NCI-H2029 (cell line): Measurements from ENCODE around the gene C6orf15.

Experiments used
- DNase-seq: peaks from one replicate; lab custom pipeline; 2025; lab: John Stamatoyannopoulos, UW

Gene C6orf15

GRCh38 chr6:31130751-31131150 is 18.4 kb upstream of the C6orf15 start:
- no peak for DNase-seq

- DNase-seq = peak; percentile 42
Observed at GRCh38 chr6:31129130-31129529, 16.8 kb upstream of the C6orf15 start.

DNA sequence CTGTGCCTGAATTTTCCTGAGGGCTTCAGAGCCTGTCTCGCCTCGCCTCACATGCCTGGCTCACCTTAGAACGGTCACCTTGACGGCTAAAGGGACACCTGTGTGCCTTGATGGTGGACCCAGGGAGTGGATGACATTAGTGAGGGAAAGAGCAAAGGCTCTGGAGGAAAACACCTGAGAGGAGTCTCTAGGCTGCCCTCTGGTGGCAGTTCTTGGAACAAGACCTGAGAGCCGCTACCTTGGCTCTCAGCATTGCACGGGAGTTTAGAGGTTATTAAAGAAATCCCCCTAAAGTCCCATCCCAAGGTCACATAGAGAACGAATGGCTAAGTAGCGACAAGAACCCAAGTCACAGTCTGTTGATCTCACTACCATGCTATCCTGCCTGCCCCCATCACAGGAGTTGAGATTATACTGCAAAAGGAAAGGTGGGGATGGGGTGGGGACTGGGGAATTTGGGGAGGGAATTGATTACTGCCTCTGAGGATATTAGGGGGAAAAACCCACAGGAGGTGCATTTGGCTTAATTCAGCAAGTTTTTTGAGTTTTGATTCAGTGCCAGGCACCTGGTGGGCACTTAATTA is 15.8 kb upstream of the C6orf15 start:
- DNase-seq = peak; percentile 58

DNA sequence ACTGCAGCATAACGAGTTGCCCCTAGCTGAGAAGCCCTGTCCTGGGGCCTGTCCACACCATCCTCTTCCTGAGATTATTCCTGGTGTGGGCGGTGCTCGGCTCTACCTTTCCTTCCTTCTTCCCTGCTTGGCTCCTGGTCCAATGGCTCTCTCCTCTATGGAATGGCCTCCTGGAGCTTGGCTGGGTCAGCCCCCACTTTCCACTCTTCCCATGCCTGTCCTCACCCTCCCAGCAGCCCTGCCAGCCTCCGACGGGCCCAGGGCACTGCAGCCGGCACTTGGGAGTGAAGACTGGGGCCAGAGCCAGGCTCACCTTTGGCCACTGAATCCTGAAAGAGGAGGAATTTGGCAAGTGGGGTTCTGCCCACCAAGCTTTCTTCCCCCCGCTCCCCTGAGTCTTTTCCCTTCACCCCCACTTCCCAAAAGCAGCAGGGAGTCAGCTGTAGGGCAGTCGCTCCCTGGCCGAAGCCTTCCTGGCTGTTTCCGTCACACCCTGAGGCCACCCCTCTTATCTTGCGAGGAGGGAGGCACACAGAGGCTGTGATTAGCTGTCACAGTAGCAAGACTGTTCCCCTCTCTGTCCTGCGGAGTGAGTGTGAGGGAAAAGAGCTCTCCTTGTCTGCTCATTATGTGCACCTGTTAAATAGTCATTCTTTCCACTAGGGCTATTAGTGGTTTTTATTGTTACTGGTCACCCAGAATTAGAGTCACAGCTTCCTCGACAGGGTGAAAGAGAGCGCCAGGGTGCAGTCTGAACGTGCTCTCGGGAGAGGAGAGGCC is 14.2 kb upstream of the C6orf15 start:
- DNase-seq = no peak

DNA sequence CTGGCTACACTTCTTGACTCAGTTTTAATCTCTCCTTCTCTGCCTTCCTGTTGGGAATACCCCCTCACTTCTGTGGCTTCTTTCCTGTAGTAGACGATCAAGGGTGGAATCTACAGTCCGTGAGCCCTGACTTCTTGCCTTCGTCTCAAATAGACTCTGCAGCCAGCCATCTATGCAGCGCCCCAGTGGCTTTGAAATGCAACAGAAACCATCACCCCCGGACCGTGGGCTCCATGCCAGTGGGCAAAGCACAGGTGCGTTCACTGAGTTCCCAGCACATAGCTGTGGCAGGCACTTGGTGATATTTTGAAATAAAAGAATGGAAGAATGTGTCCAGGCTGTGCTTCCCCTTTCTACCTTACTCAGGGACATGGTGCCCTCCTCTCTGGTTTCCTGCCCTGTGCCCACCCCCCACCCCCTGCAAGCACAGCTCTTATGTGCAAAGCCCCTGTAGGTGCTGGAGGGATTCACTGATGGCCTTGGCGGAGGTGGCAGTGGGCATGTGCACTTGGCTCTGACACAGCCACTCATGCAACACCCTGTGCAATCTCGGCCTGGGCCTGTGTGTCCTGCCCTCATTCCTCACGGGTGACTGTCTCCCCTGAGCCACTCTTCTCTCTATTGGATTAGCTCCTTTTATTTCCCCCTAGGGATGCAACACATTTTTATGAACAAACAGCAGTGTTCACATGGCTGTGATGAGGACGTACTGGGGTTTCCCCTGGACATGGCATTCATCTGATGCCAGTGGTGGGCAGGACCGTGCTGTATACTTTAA is 13.4 kb upstream of the C6orf15 start:
- DNase-seq = no peak

DNA sequence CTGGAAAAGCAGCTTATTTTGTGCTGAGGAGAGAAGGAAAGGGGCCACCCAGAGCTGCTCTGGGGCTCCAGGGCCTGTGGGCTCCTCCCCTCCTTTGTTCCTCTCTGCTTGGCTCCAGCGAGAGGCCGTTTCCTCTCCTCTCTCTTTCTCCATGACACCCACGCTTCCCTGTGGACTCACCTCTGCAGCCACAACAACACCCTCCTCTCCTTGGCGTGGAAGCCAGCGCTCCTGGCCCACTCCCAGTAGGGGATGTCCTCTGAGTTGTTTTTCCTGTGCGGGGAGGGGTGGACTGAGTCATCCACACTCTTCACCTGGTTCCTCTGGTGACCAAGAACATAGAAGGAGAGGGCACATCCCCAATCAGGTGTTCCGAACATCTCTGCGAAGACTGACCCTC is 12.8 kb upstream of the C6orf15 start:
- DNase-seq = peak; percentile 32

- no peak for DNase-seq
Observed at GRCh38 chr6:31122791-31123706, 10.7 kb upstream of the C6orf15 start.

DNA sequence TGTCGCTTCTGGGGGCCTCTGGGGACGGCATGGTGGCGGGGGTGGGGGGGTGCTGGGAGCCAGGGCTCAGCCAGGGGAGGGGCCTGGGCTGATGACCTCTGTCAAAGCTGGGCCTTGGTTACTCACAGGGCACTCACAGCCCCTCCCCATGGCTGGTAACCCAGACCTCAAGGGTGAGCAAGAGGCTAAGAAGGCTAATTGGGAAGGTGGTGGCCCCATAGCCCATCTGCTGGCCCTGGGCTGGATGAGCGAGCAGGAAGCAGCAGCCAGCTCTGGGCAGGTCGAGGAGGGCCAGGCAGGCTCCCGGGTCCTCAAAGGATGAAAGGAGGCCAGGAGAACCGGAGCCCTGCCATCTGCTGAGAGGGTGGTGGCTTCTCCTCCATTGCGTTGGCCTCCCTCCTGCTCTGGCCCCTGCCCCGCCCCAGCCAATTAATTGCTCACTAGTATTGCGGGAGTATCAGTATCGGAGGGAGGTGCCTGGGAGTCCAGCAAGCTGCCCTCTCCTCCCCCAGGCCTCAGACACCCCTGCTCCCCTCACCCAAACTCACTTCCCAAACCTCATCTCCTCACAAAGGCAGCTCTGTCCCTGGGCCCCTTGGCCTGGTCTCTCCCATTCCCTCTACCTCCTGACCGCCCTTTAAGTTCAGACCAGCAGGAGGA is 8.9 kb upstream of the C6orf15 start:
- DNase-seq = no peak

DNA sequence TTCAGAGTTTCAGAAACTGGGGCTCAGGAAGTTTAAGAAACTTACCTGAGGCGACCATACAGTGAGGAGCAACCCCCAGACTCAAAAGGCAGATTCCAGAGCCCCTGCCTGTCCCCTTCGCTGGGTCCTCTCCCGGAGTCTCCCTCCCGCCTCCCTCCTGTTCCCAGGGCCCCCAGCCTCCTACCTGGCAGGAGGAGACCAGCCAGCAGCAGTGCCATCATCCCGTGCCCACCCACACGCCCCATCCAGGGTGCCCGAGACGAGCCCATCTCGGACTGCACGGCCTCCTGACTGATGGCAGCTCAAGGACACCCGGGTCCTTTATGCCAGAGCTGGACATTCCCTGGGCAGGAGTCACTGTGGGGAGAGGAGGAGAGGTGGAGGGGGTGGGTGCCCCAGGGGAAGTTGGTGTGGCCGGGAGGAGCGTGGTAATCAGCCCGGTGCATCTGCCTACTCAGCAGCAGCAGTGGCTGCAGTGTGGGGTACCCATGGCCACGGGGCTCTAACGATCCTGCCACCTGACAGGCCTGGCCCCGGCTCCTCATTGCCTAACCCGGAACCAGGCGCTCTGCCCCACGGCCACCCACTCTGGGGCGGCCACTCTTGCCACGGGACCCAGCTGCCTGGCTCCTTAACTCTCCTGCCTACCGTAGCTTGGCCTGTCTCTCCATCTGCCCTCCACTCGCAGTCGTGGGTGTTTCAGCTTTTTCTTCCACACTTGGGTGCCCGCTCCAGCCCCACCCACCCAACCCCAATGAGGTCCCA is 8.0 kb upstream of the C6orf15 start, which contains the start of gene CDSN:
Gene CDSN, minus strand, starts transcription at position 296 of the 765 bp plus-strand sequence. Its CDS starts 27 bp downstream, at position 269.
- no peak for DNase-seq

DNA sequence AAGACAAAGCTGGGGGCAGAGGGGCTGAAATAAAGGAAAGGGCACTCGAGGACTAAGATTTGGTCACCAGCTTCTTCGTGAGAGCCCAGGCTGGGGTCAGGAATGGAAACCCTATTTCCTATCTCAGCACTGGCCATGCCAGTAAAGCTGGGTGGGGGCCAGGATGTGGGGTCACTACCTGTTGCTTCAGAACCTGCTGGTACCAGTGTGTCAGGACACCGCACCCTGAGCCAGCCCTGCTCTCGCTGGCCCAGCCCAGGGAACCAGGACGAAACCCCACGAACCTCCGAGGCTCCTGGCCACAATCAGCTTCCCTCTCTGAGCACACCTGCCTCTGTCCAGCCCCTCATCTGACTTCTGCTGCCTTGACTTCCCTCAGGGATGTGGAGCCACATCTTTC is 5.8 kb upstream of the C6orf15 start:
- no peak for DNase-seq

GRCh38 chr6:31116661-31117385 is 4.4 kb upstream of the C6orf15 start:
- no peak for DNase-seq

- DNase-seq = no peak
Observed at GRCh38 chr6:31115941-31116560, 3.7 kb upstream of the C6orf15 start.

GRCh38 chr6:31114970-31115849 is 2.8 kb upstream of the C6orf15 start:
- DNase-seq = no peak

GRCh38 chr6:31114541-31114878 is 2.1 kb upstream of the C6orf15 start, which contains the start of gene PSORS1C1:
TSS of gene PSORS1C1 (plus strand) at chr6:31114800. CDS start at chr6:31129633, 14,833 bp downstream.
- DNase-seq = no peak

DNA sequence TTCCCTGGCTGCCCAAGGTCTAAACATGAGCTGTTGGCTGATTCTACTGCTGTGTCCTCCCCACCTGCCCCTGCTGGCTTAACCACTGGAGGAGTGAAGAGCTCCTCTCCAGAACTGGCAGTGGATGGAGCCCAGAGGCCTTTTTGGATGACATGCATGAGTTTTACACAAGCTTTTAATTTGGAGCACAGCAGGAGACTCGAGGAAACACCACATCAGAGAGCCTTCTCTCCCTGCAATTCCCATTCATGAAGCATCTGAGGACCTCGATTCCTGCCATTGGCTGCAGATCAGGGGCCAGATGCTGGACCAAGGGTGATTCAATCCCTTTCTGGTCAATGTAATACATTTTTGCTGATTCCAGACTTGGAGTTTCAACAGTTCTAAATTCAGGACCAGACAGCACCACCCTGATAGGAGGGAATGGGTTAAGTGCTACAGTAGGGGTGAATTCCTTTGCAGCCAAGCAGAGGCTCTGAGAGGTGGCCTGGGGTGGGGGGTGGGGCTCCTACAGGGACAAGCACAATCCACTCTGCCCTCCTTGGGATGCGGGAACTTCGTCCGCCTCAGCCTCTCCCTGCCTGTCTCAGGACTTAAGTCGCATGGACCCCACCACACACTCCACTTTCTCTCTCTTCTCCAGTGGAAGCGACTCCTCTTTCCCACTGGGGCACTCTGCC is 1.6 kb upstream of the C6orf15 start:
- no peak for DNase-seq

GRCh38 chr6:31111712-31112111 is 663 bp downstream of the C6orf15 start:
- no peak for DNase-seq

- DNase-seq = no peak
Observed at GRCh38 chr6:31110825-31111582, 1.4 kb downstream of the C6orf15 start.
